Measurements from ENCODE around the gene LLGL2. TPM values are rescaled to one million over a fixed set of nuclear protein-coding genes. Genes with fewer than 3 reads are reported as not detected.

LLGL2 gene
- total RNA-seq, 4 donors from 2014 or later, result 221 to 563 (median 300) TPM

- peak overlapping the region in 1 of 4 donors; percentile 98 for H3K27ac ChIP-seq
- peaks cover 0 to 93% (median 0%) of the 10 kb centered on the region in 3 donors for H3K36me3 ChIP-seq
- TF ChIP-seq POLR2A (IDR thresholded peaks at IDR 0.05) (no peak), CTCF (IDR thresholded peaks at IDR 0.05) (peak in 3 of 6 experiments; percentile 15 to 34 (median 15))
- no peaks in the 10 kb centered on the region for H3K27me3 ChIP-seq
- no peaks in the 10 kb centered on the region for H3K9me3 ChIP-seq
- DNase-seq, result no peak
- H3K4me1 ChIP-seq, result peaks cover 0 to 28% (median 3%) of the 10 kb centered on the region in 4 donors
- no peak overlapping the region for H3K4me3 ChIP-seq
These were observed 94.3 kb downstream of the LLGL2 start for GRCh38 chr17:75619506-75620431.

GRCh38 chr17:75621489-75621888, 96.0 kb downstream of the LLGL2 start:
- H3K4me3 ChIP-seq, result no peak overlapping the region
- no peaks in the 10 kb centered on the region for H3K27me3 ChIP-seq
- H3K27ac ChIP-seq, result peak overlapping the region in 1 of 4 donors; percentile 98
- peaks cover 0 to 11% (median 3%) of the 10 kb centered on the region in 4 donors for H3K4me1 ChIP-seq
- H3K36me3 ChIP-seq, result peaks cover 0 to 93% (median 0%) of the 10 kb centered on the region in 3 donors
- no peaks in the 10 kb centered on the region for H3K9me3 ChIP-seq
- TF ChIP-seq CTCF (IDR thresholded peaks at IDR 0.05) (no peak), POLR2A (IDR thresholded peaks at IDR 0.05) (no peak)
- DNase-seq, result no peak

GRCh38 chr17:75622076-75622475, 96.6 kb downstream of the LLGL2 start:
- no peak for DNase-seq
- H3K9me3 ChIP-seq, result no peaks in the 10 kb centered on the region
- peaks cover 0 to 5% (median 2%) of the 10 kb centered on the region in 4 donors for H3K4me1 ChIP-seq
- no peaks in the 10 kb centered on the region for H3K27me3 ChIP-seq
- peak overlapping the region in 1 of 4 donors; percentile 30 for H3K27ac ChIP-seq
- TF ChIP-seq POLR2A (IDR thresholded peaks at IDR 0.05) (no peak), CTCF (IDR thresholded peaks at IDR 0.05) (no peak)
- H3K36me3 ChIP-seq, result peaks cover 0 to 94% (median 0%) of the 10 kb centered on the region in 3 donors
- no peak overlapping the region for H3K4me3 ChIP-seq

GRCh38 chr17:75622771-75623273, 97.3 kb downstream of the LLGL2 start:
- Histone ChIP-seq H3K4me1 (peaks cover 0 to 2% (median under 1%) of the 10 kb centered on the region in 4 donors), H3K36me3 (peaks cover 0 to 95% (median 0%) of the 10 kb centered on the region in 3 donors), H3K4me3 (no peak overlapping the region), H3K9me3 (no peaks in the 10 kb centered on the region), H3K27me3 (no peaks in the 10 kb centered on the region), H3K27ac (peak overlapping the region in 1 of 4 donors; percentile 30)
- TF ChIP-seq POLR2A (IDR thresholded peaks at IDR 0.05), result no peak
- TF ChIP-seq CTCF (IDR thresholded peaks at IDR 0.05), result no peak
- no peak for DNase-seq

GRCh38 chr17:75623386-75623785, 97.9 kb downstream of the LLGL2 start:
- no peak overlapping the region for H3K27ac ChIP-seq
- DNase-seq, result no peak
- H3K4me1 ChIP-seq, result no peaks in the 10 kb centered on the region
- no peak for TF ChIP-seq CTCF (IDR thresholded peaks at IDR 0.05)
- no peak for TF ChIP-seq POLR2A (IDR thresholded peaks at IDR 0.05)
- no peaks in the 10 kb centered on the region for H3K9me3 ChIP-seq
- no peaks in the 10 kb centered on the region for H3K27me3 ChIP-seq
- no peak overlapping the region for H3K4me3 ChIP-seq
- peaks cover 0 to 89% (median 0%) of the 10 kb centered on the region in 3 donors for H3K36me3 ChIP-seq
